Measurements from ENCODE around the gene INTS11. TPM values are rescaled to one million over a fixed set of nuclear protein-coding genes. Genes with fewer than 3 reads are reported as not detected.

The INTS11 gene
- total RNA-seq, 1 donor from 2014 or later, result 94.2 TPM

DNA sequence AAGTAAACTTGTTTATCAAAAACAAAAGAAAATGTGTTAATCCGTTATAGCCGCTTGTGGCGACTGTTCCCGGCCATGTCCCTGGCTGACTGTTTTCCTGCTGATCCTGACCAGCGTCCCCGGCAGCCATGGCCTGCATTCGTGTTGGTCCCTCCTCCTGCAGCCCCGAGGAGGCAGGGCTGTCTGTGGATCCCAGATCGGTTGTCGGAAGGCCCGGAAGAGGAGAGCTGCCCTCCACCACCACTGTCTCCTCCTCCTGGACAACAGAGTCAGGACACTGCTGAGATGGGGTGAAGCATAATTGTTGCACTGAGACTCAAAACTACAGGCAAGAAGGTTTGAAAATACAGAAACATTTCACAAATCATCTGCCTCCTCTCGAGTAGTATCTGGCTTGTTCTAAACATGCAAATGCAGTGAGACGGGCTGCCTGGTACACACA, 37.5 kb upstream of the INTS11 start:
- Histone ChIP-seq H3K4me3 (ENCODE audit: low read depth, low read length) (no peak overlapping the region), H3K27me3 (ENCODE audit: control insufficient read depth, insufficient read depth, low read length) (no peaks in the 10 kb centered on the region), H3K36me3 (ENCODE audit: control insufficient read depth, insufficient read depth, low read length) (no peaks in the 10 kb centered on the region)
- DNase-seq (ENCODE audit: low read depth), result no peak
- TF ChIP-seq, protein P1, sequence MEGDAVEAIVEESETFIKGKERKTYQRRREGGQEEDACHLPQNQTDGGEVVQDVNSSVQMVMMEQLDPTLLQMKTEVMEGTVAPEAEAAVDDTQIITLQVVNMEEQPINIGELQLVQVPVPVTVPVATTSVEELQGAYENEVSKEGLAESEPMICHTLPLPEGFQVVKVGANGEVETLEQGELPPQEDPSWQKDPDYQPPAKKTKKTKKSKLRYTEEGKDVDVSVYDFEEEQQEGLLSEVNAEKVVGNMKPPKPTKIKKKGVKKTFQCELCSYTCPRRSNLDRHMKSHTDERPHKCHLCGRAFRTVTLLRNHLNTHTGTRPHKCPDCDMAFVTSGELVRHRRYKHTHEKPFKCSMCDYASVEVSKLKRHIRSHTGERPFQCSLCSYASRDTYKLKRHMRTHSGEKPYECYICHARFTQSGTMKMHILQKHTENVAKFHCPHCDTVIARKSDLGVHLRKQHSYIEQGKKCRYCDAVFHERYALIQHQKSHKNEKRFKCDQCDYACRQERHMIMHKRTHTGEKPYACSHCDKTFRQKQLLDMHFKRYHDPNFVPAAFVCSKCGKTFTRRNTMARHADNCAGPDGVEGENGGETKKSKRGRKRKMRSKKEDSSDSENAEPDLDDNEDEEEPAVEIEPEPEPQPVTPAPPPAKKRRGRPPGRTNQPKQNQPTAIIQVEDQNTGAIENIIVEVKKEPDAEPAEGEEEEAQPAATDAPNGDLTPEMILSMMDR (IDR thresholded peaks at IDR 0.05; ENCODE audit: insufficient read depth, low read length, poor library complexity, severe bottlenecking), result no peak

DNA sequence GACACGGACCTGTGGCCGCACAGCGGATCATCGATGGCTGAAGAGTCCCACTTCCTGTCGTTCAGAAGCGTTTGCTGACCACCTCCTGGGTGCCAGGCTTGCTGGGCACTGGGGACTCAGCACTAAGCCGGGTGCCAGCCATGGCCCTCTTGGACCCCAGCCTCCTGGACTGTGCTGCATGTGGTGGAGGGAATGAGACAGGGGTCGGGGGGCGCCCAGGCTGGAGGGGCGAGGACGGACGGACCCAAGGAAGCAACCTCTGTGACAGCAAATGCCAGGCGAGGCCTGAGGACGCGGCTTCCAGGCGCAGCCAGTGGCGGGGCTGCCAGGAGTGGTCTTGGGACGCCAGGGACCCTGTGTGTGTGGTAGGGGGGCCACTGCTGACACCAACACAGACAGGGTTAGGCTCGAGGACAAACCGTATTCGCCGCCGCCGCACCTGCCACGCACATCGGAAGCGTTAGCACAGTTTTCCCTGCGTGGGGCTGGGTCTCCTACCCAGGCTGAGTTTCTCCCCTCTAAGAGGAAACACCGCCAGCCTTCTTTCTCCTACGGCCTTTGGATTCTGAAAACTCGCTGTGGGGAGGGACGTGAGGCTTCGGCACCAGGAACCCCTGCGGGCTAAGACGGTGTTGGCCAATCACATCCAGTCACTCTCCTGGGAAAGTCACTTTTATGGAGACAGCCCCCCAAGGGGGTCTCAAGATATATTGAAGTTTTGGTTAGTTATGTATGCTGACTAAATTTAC, 36.9 kb upstream of the INTS11 start:
- DNase-seq (ENCODE audit: low read depth), result no peak
- TF ChIP-seq, protein P1 (IDR thresholded peaks at IDR 0.05; ENCODE audit: insufficient read depth, low read length, poor library complexity, severe bottlenecking), result no peak
- H3K27me3 ChIP-seq (ENCODE audit: control insufficient read depth, insufficient read depth, low read length), result no peaks in the 10 kb centered on the region
- H3K36me3 ChIP-seq (ENCODE audit: control insufficient read depth, insufficient read depth, low read length), result no peaks in the 10 kb centered on the region
- no peak overlapping the region for H3K4me3 ChIP-seq (ENCODE audit: low read depth, low read length)

DNA sequence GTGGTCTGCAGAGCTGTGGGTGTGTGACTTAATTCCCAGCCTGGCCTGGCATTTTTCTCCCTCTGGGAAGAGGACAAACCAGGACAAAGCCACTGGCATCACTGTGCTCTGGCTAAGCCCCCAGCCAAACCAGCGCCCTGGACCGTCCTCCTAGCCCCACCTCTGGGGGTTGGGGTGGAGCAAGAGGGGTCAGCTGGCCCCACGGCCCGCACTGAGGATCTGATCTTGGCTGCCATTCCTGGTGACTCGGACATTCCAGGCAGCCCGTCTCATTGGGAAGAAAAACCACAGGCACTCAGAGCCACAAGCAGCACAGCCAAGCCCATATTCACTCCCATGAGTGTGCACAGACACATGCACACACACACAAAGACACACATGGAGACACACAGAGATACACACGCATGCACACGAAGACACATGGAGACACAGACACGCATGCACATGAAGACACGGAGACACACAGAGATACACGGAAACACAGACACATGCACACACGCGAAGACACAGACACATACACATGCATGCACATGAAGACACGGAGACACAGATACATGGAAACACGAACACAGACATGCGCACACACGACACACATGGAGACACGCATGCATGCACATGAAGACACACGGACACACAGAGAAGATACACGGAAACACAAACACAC, 36.2 kb upstream of the INTS11 start:
- Histone ChIP-seq H3K27me3 (ENCODE audit: control insufficient read depth, insufficient read depth, low read length) (no peaks in the 10 kb centered on the region), H3K4me3 (ENCODE audit: low read depth, low read length) (no peak overlapping the region), H3K36me3 (ENCODE audit: control insufficient read depth, insufficient read depth, low read length) (no peaks in the 10 kb centered on the region)
- TF ChIP-seq, protein P1 (IDR thresholded peaks at IDR 0.05; ENCODE audit: insufficient read depth, low read length, poor library complexity, severe bottlenecking), result no peak
- DNase-seq (ENCODE audit: low read depth), result peak; percentile 82

DNA sequence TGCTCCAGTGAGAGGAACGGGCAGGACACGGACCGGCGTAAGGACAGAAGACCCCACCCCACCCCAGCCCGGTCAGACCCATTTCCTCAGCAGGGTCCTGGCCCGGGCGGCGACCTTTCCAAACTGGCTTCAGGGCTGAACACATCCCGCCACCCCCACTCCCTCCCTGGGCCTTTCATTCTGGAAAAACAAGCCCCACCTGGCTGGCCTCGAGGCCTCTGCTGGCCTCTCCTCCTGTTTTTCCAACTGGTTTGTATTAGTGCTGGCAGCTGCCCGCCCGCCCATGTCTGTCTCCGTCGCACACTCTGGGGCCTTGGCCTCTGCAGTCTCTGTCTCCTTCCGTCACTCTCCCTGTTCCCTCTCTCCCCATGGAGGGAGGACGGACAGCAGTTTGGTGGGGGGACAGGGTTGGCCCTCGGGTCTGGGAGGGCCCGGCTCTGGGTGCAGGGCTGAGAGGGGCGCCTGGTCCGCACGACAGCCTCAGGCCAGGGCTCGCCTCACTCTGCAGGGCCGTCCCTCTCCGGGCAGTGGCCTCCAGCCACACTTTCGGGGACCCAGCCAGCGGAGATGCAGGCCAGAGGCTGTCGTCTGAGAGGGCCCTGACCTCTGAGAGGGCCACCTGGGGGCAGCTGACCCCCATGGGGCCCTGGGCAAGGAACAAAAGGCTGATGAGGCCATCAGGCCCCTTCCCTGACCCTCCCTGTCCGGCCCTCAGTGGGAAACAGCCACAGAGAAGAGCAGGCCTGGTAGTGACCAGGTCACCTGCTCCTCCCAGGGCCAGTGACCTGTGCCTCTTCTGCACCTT, 35.4 kb upstream of the INTS11 start:
- TF ChIP-seq, protein P1 (IDR thresholded peaks at IDR 0.05; ENCODE audit: insufficient read depth, low read length, poor library complexity, severe bottlenecking), result no peak
- Histone ChIP-seq H3K36me3 (ENCODE audit: control insufficient read depth, insufficient read depth, low read length) (no peaks in the 10 kb centered on the region), H3K4me3 (ENCODE audit: low read depth, low read length) (no peak overlapping the region), H3K27me3 (ENCODE audit: control insufficient read depth, insufficient read depth, low read length) (peaks cover under 1% of the 10 kb centered on the region)
- DNase-seq (ENCODE audit: low read depth), result no peak

DNA sequence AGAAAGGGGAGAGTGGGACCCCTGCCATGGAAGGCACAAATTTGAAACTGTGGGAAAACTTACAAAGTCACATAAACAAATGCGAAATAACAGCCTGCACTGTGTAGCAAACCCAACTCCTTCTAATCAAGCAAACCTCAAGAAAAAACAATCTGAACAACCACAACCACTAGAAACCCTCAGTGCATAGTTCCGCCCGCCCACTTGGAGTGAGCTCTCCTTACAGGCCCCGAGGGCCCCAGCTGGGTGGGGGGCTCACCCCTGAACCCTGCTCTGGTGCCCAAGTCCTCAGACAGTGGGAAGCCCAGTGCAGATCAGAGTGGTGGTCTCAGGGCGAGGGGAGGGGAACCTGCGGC, 34.8 kb upstream of the INTS11 start:
- peaks cover 7% of the 10 kb centered on the region for H3K27me3 ChIP-seq (ENCODE audit: control insufficient read depth, insufficient read depth, low read length)
- no peak for DNase-seq (ENCODE audit: low read depth)
- H3K4me3 ChIP-seq (ENCODE audit: low read depth, low read length), result no peak overlapping the region
- TF ChIP-seq, protein P1 (IDR thresholded peaks at IDR 0.05; ENCODE audit: insufficient read depth, low read length, poor library complexity, severe bottlenecking), result no peak
- peaks cover 1% of the 10 kb centered on the region for H3K36me3 ChIP-seq (ENCODE audit: control insufficient read depth, insufficient read depth, low read length)
